HEK293T (cell line): ENCODE measurements around the gene OR10S1.

Experiments used
- BHLHE40 ChIP-seq: fragments of 450-650 bp; IDR thresholded peaks from 2 replicates; pipeline ENCODE4 v1.6.1; 2016; ENCODE audit warnings: mild to moderate bottlenecking, moderate library complexity, borderline replicate concordance
- ELF4 ChIP-seq: fragments of 450-650 bp; IDR thresholded peaks from 2 replicates; pipeline ENCODE4 v1.6.1; 2017; ENCODE audit warnings: antibody characterized with exemption
- FOXA1 ChIP-seq: fragments of 450-650 bp; IDR thresholded peaks from 2 replicates; pipeline ENCODE4 v1.6.1; 2016; ENCODE audit warnings: mild to moderate bottlenecking
- FOXK2 ChIP-seq: fragments of 450-650 bp; IDR thresholded peaks from 2 replicates; pipeline ENCODE4 v1.6.1; 2016; ENCODE audit warnings: mild to moderate bottlenecking
- FOXM1 ChIP-seq: fragments of 450-650 bp; IDR thresholded peaks from 2 replicates; pipeline ENCODE4 v1.6.1; 2017; ENCODE audit warnings: mild to moderate bottlenecking, borderline replicate concordance
- L3MBTL2 ChIP-seq: fragments of 450-650 bp; conservative IDR thresholded peaks from 2 replicates; pipeline ENCODE4 v1.6.1; 2016; ENCODE audit warnings: mild to moderate bottlenecking
- NFRKB ChIP-seq: fragments of 450-650 bp; IDR thresholded peaks from 2 replicates; pipeline ENCODE4 v1.6.1; 2016; ENCODE audit warnings: mild to moderate bottlenecking, moderate library complexity
- PKNOX1 ChIP-seq: fragments of 450-650 bp; IDR thresholded peaks from 2 replicates; pipeline ENCODE4 v1.6.1; 2016
- TARDBP ChIP-seq: fragments of 450-650 bp; IDR thresholded peaks from 2 replicates; pipeline ENCODE4 v1.6.1; 2016
- ZNF384 ChIP-seq: fragments of 450-650 bp; IDR thresholded peaks from 2 replicates; pipeline ENCODE4 v1.6.1; 2016

GRCh38 chr11:123995119-123995518 lies 17.5 kb upstream of the OR10S1 start, which contains the start of gene OR10G6:
- no peak for TF ChIP-seq FOXK2
- TF ChIP-seq BHLHE40, result no peak
- TF ChIP-seq ZNF384, result no peak
- TF ChIP-seq FOXA1, result no peak
- no peak for TF ChIP-seq FOXM1
- TF ChIP-seq PKNOX1, result no peak
- TF ChIP-seq NFRKB, result no peak
- TF ChIP-seq ELF4, result no peak
- TF ChIP-seq TARDBP, result no peak
- TF ChIP-seq L3MBTL2, result no peak
